ENCODE results near the gene RIOK1.

Gene RIOK1

GRCh38 chr6:7409740-7410139, 20.1 kb downstream of the RIOK1 start:
- no peak for DNase-seq (ENCODE audit: low read depth in 2 of 2)

- DNase-seq (ENCODE audit: low read depth in 2 of 2) = no peak
These were observed 21.2 kb downstream of the RIOK1 start for GRCh38 chr6:7410851-7411250.

GRCh38 chr6:7411328-7411727, 21.7 kb downstream of the RIOK1 start:
- DNase-seq (ENCODE audit: low read depth in 2 of 2) = no peak

GRCh38 chr6:7413151-7413823, 23.7 kb downstream of the RIOK1 start:
- DNase-seq (ENCODE audit: low read depth in 2 of 2) = no peak

GRCh38 chr6:7414811-7415210, 25.2 kb downstream of the RIOK1 start:
- no peak for DNase-seq (ENCODE audit: low read depth in 2 of 2)

GRCh38 chr6:7417684-7418083, 28.1 kb downstream of the RIOK1 start:
- DNase-seq (ENCODE audit: low read depth in 2 of 2) = no peak

GRCh38 chr6:7418238-7418905, 28.8 kb downstream of the RIOK1 start:
- no peak for DNase-seq (ENCODE audit: low read depth in 2 of 2)

- DNase-seq (ENCODE audit: low read depth in 2 of 2) = no peak
These were observed 29.5 kb downstream of the RIOK1 start for GRCh38 chr6:7419065-7419464.

- no peak for DNase-seq (ENCODE audit: low read depth in 2 of 2)
These were observed 31.5 kb downstream of the RIOK1 start for GRCh38 chr6:7421066-7421465.

GRCh38 chr6:7424058-7424457, 34.5 kb downstream of the RIOK1 start:
- DNase-seq (ENCODE audit: low read depth in 2 of 2) = no peak

- DNase-seq (ENCODE audit: low read depth in 2 of 2) = no peak
These were observed 35.6 kb downstream of the RIOK1 start for GRCh38 chr6:7424967-7425807.

- DNase-seq (ENCODE audit: low read depth in 2 of 2) = no peak
These were observed 36.2 kb downstream of the RIOK1 start for GRCh38 chr6:7425808-7426190.

- no peak for DNase-seq (ENCODE audit: low read depth in 2 of 2)
These were observed 37.0 kb downstream of the RIOK1 start for GRCh38 chr6:7426447-7427169.

- DNase-seq (ENCODE audit: low read depth in 2 of 2) = no peak
These were observed 41.7 kb downstream of the RIOK1 start for GRCh38 chr6:7431313-7431673.

- no peak for DNase-seq (ENCODE audit: low read depth in 2 of 2)
These were observed 42.2 kb downstream of the RIOK1 start for GRCh38 chr6:7431674-7432390.

GRCh38 chr6:7432391-7433120, 42.9 kb downstream of the RIOK1 start:
- DNase-seq (ENCODE audit: low read depth in 2 of 2) = no peak

- DNase-seq (ENCODE audit: low read depth in 2 of 2) = no peak
These were observed 43.6 kb downstream of the RIOK1 start for GRCh38 chr6:7433121-7433617.

- no peak for DNase-seq (ENCODE audit: low read depth in 2 of 2)
These were observed 45.1 kb downstream of the RIOK1 start for GRCh38 chr6:7434672-7435071.

GRCh38 chr6:7438011-7438410, 48.4 kb downstream of the RIOK1 start:
- no peak for DNase-seq (ENCODE audit: low read depth in 2 of 2)

- DNase-seq (ENCODE audit: low read depth in 2 of 2) = no peak
These were observed 49.6 kb downstream of the RIOK1 start for GRCh38 chr6:7439228-7439627.

- DNase-seq (ENCODE audit: low read depth in 2 of 2) = no peak
These were observed 50.9 kb downstream of the RIOK1 start for GRCh38 chr6:7440476-7440875.

Measured in stimulated activated CD8-positive, alpha-beta memory T cell treated with anti-CD3 and anti-CD28 coated beads, Interleukin-15, amount 100 ng/mL, for 4 hours (primary cell).